Epithelial cell of umbilical artery (primary cell): Measurements from ENCODE around the gene OR8H3. TPM values are rescaled to one million over a fixed set of nuclear protein-coding genes. Genes with fewer than 3 reads are reported as not detected.

Experiments used
- total RNA-seq: library from RNA; depleted of rRNA; stranded (reverse); fragments of >200 nt; gene quantifications from 2 replicates; pipeline ENCODE4 v1.2.3, GENCODE V29; 2014

The OR8H3 gene, protein sequence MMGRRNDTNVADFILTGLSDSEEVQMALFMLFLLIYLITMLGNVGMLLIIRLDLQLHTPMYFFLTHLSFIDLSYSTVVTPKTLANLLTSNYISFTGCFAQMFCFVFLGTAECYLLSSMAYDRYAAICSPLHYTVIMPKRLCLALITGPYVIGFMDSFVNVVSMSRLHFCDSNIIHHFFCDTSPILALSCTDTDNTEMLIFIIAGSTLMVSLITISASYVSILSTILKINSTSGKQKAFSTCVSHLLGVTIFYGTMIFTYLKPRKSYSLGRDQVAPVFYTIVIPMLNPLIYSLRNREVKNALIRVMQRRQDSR
- total RNA-seq: not detected in 2 replicates

GRCh38 chr11:56122073-56122472 is at the start of gene OR8H3:
OR8H3 (plus strand) TSS chr11:56122373; CDS start chr11:56122373, 0 bp downstream.

GRCh38 chr11:56093008-56093407 is 29.2 kb upstream of the OR8H3 start, which contains the start of gene OR8I2:
OR8I2 (plus strand) TSS chr11:56093308; CDS start chr11:56093308, 0 bp downstream.

DNA sequence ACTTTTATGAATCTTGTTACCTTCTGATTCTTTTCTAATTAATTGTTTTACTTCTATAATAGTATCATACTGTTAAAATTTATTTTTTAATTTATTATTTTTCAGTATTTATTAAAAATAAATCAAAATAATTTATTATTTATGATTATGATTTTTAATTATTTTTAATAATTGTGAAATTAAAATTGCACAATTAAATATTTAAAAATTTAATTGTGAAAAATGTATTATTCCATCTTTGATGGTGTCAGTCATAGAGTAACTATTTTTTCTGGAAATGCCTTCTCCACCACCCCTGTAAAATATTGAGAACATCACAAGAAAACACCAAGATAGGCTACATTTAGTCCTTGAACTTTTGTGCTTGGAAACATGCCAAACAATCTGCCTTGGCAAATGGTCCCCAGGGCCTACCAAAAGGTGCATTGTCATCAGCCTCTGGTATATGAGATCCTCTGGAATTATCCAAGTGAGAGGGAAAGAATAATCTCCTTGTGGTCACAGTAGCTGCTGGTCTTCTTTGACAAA is 18.9 kb upstream of the OR8H3 start, which contains the start of gene OR8H2:
Gene OR8H2, plus strand, starts transcription at position 478 of the 528 bp plus-strand sequence. CDS start 1,356 bp downstream, outside the sequence.

DNA sequence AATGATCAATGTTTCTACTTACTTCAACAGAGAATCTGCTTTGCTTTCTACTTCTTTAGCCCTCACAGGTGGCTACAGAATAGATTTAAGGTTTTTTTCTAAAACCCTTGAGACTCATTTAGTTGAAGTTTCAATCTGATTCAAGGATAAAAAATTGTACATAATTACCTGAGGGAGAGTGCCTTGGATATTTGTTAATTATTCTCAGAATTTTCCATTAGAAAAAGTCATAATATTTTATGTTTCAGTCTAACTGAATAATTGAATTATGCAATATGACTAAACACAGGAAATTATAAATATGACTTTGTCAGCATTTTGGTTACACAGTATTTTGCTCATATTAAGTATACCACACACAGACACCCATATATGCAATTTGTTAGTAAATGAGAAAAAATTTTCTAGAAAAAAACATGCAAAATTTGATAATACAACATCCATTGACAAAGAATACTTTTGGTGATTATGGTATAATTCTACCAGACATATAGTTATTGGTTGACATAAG is 18.0 kb downstream of the OR8H3 start, which contains the start of gene OR8J3:
Gene OR8J3, minus strand, starts transcription at position 51 of the 511 bp plus-strand sequence. CDS start 2,483 bp downstream, outside the sequence.

GRCh38 chr11:56160217-56160616 is 38.0 kb downstream of the OR8H3 start, which contains the start of gene OR8K5:
OR8K5 (minus strand) TSS chr11:56160317; CDS start chr11:56160317, 0 bp downstream.

Other genes with a start within 250 kb of the OR8H3 start
- not detected in 2 replicates for gene TRIM51, start 239.1 kb upstream of the OR8H3 start, total RNA-seq
- not detected in 2 replicates for gene OR5W2, start 207.8 kb upstream of the OR8H3 start, total RNA-seq
- gene OR5I1, start 186.0 kb upstream of the OR8H3 start, total RNA-seq: not detected in 2 replicates
- gene OR10AG1, start 152.4 kb upstream of the OR8H3 start, total RNA-seq: not detected in 2 replicates
- gene OR5F1, start 127.7 kb upstream of the OR8H3 start, total RNA-seq: not detected in 2 replicates
- not detected in 2 replicates for gene OR5AS1, start 94.7 kb upstream of the OR8H3 start, total RNA-seq
- gene OR8I2, start 29.1 kb upstream of the OR8H3 start, total RNA-seq: not detected in 2 replicates
- not detected in 2 replicates for gene OR8H2, start 18.7 kb upstream of the OR8H3 start, total RNA-seq
- not detected in 2 replicates for gene OR8J3, start 17.8 kb downstream of the OR8H3 start, total RNA-seq
- gene OR8K5, start 37.9 kb downstream of the OR8H3 start, total RNA-seq: not detected in 2 replicates
- gene OR5J2, start 54.2 kb downstream of the OR8H3 start, total RNA-seq: not detected in 2 replicates
- gene OR5T2, start 111.9 kb downstream of the OR8H3 start, total RNA-seq: not detected in 2 replicates
- not detected in 2 replicates for gene OR5T3, start 129.9 kb downstream of the OR8H3 start, total RNA-seq
- not detected in 2 replicates for gene OR5T1, start 151.8 kb downstream of the OR8H3 start, total RNA-seq
- not detected in 2 replicates for gene OR8H1, start 169.9 kb downstream of the OR8H3 start, total RNA-seq
- gene OR8K3, start 192.8 kb downstream of the OR8H3 start, total RNA-seq: not detected in 2 replicates
- gene OR8K1, start 223.7 kb downstream of the OR8H3 start, total RNA-seq: not detected in 2 replicates
- gene OR8J1, start 231.9 kb downstream of the OR8H3 start, total RNA-seq: not detected in 2 replicates